Type B pancreatic cell (in vitro differentiated cells): ENCODE data around the gene INSR. TPM values are rescaled to one million over a fixed set of nuclear protein-coding genes. Genes with fewer than 3 reads are reported as not detected.
"Not testable (repeated sequence)": the region's sequence is repeated elsewhere in the genome, so short reads cannot be mapped to it uniquely, and the experiment has no call there.

Source experiments
- DNase-seq: peaks from one replicate; pipeline ENCODE4 v3.0.0; 2021; ENCODE audit warnings: mixed read lengths; ENCODE audit not compliant: unreplicated experiment; ENCODE audit errors: extremely low spot score
- H3K27ac Mint-ChIP-seq: 2 replicates; pipeline ENCODE4 v1.8.0; 2021; ENCODE audit warnings: mild to moderate bottlenecking, mixed read lengths
- H3K27me3 Mint-ChIP-seq: 2 replicates; pipeline ENCODE4 v1.8.0; 2021; ENCODE audit warnings: mixed read lengths
- H3K36me3 Mint-ChIP-seq: 2 replicates; pipeline ENCODE4 v1.8.0; 2021; ENCODE audit warnings: mixed read lengths
- H3K4me1 Mint-ChIP-seq: one replicate; pipeline ENCODE4 v1.8.0; 2021; ENCODE audit warnings: mixed read lengths; ENCODE audit not compliant: unreplicated experiment
- H3K4me3 Mint-ChIP-seq: 2 replicates; pipeline ENCODE4 v1.8.0; 2021; ENCODE audit warnings: mild to moderate bottlenecking, mixed read lengths
- H3K9me3 Mint-ChIP-seq: 2 replicates; pipeline ENCODE4 v1.8.0; 2021; ENCODE audit warnings: mixed read lengths
- total RNA-seq: library from RNA; stranded (reverse); gene quantifications from 2 replicates; pipeline ENCODE4 v1.2.1, GENCODE V29; 2021; ENCODE audit warnings: low replicate concordance
- TF ChIP-seq, protein P1 (sequence below): fragments of 200-600 bp; sonication (generic); conservative IDR thresholded peaks from 2 replicates; pipeline ENCODE4 v1.5.0; 2021; ENCODE audit warnings: antibody characterized with exemption, mild to moderate bottlenecking

INSR gene
- total RNA-seq, 1 donor from 2014 or later: 33.7 TPM

DNA sequence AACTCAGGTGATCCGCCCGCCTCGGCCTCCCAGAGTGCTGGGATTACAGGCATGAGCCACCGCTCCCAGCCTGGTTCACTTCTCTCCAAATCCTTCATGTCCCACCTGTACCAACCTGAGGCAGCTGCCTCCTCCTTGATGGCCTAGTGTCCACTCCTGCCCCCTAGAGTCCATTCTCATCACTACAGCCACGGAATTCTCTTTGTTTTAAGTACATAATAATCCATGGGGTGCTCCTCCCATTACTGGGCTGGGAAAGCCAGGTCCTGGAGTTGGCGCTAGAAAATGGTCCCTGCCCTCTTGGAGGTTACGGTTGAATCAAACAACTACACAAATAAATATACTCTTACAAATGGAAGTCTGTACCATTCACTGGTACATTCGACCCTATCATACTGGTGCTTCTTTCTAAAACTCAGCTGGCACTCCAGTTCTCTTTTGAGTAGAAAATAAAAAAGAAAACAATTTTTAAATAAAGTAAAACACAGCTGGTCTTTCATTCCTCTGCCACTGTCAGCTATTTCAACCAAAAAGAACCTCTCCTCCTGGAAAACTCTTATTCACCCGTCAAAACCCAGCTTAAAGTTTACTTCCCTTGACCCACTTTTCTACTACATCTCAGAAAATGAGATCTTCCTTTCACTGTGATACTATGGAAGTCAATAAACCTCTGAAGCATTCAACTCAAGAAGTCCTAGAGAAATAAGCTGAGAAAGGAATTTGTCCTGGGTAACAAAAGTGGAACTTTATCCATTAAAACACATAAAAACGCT lies 32.1 kb upstream of the INSR start:
- no peak for DNase-seq
- Mint-ChIP-seq H3K4me3 (no peak overlapping the region), H3K27me3 (no peaks in the 10 kb centered on the region), H3K9me3 (peaks cover 6% of the 10 kb centered on the region), H3K36me3 (no peaks in the 10 kb centered on the region), H3K27ac (no peak overlapping the region), H3K4me1 (no peaks in the 10 kb centered on the region)
- TF ChIP-seq, protein P1, sequence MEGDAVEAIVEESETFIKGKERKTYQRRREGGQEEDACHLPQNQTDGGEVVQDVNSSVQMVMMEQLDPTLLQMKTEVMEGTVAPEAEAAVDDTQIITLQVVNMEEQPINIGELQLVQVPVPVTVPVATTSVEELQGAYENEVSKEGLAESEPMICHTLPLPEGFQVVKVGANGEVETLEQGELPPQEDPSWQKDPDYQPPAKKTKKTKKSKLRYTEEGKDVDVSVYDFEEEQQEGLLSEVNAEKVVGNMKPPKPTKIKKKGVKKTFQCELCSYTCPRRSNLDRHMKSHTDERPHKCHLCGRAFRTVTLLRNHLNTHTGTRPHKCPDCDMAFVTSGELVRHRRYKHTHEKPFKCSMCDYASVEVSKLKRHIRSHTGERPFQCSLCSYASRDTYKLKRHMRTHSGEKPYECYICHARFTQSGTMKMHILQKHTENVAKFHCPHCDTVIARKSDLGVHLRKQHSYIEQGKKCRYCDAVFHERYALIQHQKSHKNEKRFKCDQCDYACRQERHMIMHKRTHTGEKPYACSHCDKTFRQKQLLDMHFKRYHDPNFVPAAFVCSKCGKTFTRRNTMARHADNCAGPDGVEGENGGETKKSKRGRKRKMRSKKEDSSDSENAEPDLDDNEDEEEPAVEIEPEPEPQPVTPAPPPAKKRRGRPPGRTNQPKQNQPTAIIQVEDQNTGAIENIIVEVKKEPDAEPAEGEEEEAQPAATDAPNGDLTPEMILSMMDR: peak; percentile 61

DNA sequence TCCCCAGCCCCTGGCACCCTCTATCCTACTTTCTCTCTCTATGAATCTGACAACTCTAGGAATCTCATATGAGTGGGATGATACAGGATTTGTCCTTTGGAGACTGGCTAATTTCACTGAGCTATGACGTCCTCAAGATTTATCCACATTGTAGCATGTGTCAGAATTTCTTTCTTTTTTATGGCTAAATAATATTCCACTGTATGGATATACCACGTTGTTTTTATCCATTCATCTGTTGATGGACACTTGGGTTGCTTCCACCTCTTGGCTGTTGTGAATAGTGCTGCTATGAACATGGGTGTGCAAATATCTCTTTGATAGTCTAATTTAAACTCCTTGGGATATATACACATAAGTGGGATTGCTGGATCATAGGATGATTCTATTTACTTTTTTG lies 24.0 kb upstream of the INSR start:
- Mint-ChIP-seq H3K27me3 (no peaks in the 10 kb centered on the region), H3K27ac (no peak overlapping the region), H3K4me1 (no peaks in the 10 kb centered on the region), H3K4me3 (no peak overlapping the region), H3K36me3 (no peaks in the 10 kb centered on the region), H3K9me3 (no peaks in the 10 kb centered on the region)
- DNase-seq: no peak
- TF ChIP-seq, protein P1: no peak

DNA sequence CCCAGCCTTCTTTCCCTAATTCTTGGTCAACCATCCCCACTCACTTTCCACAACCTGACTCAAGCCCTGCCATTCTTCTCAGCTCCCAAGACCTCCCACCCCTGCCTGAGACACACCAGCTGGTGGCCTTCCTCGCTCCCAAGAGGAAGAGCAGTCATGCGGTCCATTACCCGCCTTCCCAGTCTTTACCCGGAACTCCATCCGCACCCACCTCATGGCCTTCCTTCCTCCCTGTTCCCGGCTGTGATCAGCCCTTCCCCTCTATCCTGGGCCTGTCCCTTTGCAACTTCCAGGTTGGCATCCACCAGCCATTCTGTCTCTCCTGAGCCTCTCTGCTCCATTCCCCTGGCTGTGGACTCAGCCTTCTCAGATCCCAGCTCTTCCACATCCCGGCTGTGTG lies 18.6 kb upstream of the INSR start:
- H3K4me1 Mint-ChIP-seq: no peaks in the 10 kb centered on the region
- DNase-seq: no peak
- no peak overlapping the region for H3K4me3 Mint-ChIP-seq
- no peaks in the 10 kb centered on the region for H3K9me3 Mint-ChIP-seq
- TF ChIP-seq, protein P1: no peak
- H3K36me3 Mint-ChIP-seq: no peaks in the 10 kb centered on the region
- H3K27me3 Mint-ChIP-seq: no peaks in the 10 kb centered on the region
- H3K27ac Mint-ChIP-seq: no peak overlapping the region

DNA sequence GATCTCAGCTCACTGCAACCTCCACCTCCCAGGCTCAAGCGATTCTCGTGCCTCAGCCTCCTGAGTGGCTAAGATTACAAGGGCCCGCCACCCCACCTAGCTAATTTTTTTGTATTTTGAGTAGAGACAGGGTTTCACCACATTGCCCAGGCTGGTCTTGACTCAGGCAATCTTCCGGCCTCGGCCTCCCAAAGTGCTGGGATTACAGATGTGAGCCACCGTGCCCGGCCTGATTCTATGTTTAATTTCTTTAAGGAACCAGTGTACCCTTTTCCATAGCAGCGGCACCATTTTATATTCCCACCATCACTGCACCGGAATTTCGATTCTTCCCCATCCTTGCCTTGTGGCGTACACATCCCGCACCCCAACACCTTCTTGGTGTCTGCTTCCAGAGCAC lies 17.7 kb upstream of the INSR start:
- H3K27me3 Mint-ChIP-seq: no peaks in the 10 kb centered on the region
- no peak overlapping the region for H3K27ac Mint-ChIP-seq
- DNase-seq: no peak
- TF ChIP-seq, protein P1: no peak
- H3K36me3 Mint-ChIP-seq: no peaks in the 10 kb centered on the region
- H3K4me1 Mint-ChIP-seq: no peaks in the 10 kb centered on the region
- no peak overlapping the region for H3K4me3 Mint-ChIP-seq
- no peaks in the 10 kb centered on the region for H3K9me3 Mint-ChIP-seq

DNA sequence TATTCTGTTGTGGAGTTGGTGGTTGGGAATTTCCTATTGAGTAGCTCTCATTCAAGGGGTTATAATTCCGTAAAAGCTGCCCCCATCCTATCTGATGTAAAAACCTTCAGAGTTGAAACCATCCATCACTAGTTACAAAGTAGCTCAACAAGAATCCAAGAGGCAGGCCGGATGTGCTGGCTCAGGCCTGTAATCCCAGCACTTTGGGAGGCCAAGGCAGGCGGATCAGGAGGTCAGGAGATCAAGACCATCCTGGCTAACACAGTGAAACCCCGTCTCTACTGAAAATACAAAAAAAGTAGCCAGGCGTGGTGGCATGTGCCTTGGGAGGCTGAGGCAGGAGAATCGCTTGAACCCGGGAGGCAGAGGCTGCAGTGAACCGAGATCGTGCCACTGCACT lies 14.1 kb upstream of the INSR start:
- not testable (repeated sequence) for H3K4me3 Mint-ChIP-seq, H3K27me3 Mint-ChIP-seq, H3K27ac Mint-ChIP-seq, H3K9me3 Mint-ChIP-seq, H3K36me3 Mint-ChIP-seq, H3K4me1 Mint-ChIP-seq, DNase-seq

DNA sequence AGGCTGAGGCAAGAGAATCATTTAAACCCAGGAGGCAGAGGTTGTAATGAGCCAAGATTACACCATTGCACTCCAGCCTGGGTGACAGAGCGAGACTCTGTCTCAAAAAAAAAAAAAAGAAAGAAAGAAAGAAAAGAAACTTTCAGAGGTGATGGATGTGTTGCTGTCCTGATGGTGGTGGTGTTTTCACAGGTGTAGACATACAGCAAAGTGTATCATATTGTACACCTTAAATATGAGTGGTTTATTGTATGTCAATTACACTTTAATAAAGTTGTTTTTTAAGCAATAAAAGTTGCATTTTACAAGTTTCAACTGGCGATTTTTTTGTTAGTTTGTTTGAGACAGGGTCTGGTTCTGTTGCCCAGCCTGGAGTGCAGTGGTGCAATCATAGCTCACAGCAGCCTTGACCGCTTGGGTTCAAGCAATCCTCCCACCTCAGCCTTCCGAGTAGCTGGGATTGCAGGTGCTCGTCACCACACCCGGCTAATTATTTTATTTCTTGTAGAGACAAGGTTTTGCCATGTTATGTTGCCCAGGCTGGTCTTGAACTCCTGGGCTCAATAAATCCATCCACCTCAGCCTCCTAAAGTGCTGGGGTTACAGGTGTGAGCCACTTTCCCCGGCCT lies 13.5 kb upstream of the INSR start:
- H3K27ac Mint-ChIP-seq: no peak overlapping the region
- no peaks in the 10 kb centered on the region for H3K27me3 Mint-ChIP-seq
- H3K9me3 Mint-ChIP-seq: no peaks in the 10 kb centered on the region
- H3K4me1 Mint-ChIP-seq: no peaks in the 10 kb centered on the region
- no peak for DNase-seq
- no peak overlapping the region for H3K4me3 Mint-ChIP-seq
- TF ChIP-seq, protein P1: no peak
- no peaks in the 10 kb centered on the region for H3K36me3 Mint-ChIP-seq
